Measurements from ENCODE around the gene FBF1. TPM values are rescaled to one million over a fixed set of nuclear protein-coding genes. Genes with fewer than 3 reads are reported as not detected.
"Not testable (repeated sequence)": the region's sequence is repeated elsewhere in the genome, so short reads cannot be mapped to it uniquely, and the experiment has no call there.

Gene FBF1
- total and polyA plus RNA-seq, 12 donors = 3.1 to 87.6 (median 17.4) TPM

- peak within 1 kb of the TSS; percentile 72 to 96 (median 86) for H3K4me3 ChIP-seq
- peak in 5 of 6 experiments; percentile 26 to 59 (median 51) for TF ChIP-seq CTCF (IDR thresholded peaks at IDR 0.05)
- TF ChIP-seq POLR2A (IDR thresholded peaks at IDR 0.05) = peak; percentile 90 to 94
- peak within 1 kb of the TSS; percentile 89 to 99 (median 97) for H3K27ac ChIP-seq
- no peaks in the 10 kb centered on the region for H3K36me3 ChIP-seq (replicated peaks in 1 of 2)
- WGBS, 4 donors = 0 to 3% (median 0%) methylated on average over 1 to 72 of the region's 72 CpGs
- no peaks in the 10 kb centered on the region for H3K27me3 ChIP-seq
- intact Hi-C loops (cut with DNase I) = no loop called here
- H3K4me1 ChIP-seq (replicated peaks in 1 of 2) = peaks cover 41 to 77% of the 10 kb centered on the region in 2 donors
- peak; percentile 97 to 99 (median 99) for DNase-seq
- H3K9me3 ChIP-seq (replicated peaks in 1 of 3) = no peaks in the 10 kb centered on the region
Observed at GRCh38 chr17:75978938-75979704, 38.3 kb upstream of the FBF1 start, which contains the start of the genes ACOX1 and TEN1. Gene ACOX1 (minus strand): TSS chr17:75979166. CDS start chr17:75979073, 93 bp downstream. Gene TEN1 (plus strand): TSS chr17:75979240. CDS start chr17:75986193, 6,953 bp downstream.

GRCh38 chr17:75976175-75976848, 35.5 kb upstream of the FBF1 start:
- intact Hi-C loops (cut with DNase I) = no loop called here
- no peaks in the 10 kb centered on the region for H3K9me3 ChIP-seq (replicated peaks in 1 of 3)
- DNase-seq = peak in 1 of 7 donors; percentile 20
- peaks cover 27 to 57% of the 10 kb centered on the region in 2 donors for H3K4me1 ChIP-seq (replicated peaks in 1 of 2)
- peak overlapping the region in 4 of 5 donors; percentile 13 to 58 (median 26) for H3K27ac ChIP-seq
- WGBS, 4 donors = 48 to 53% (median 50%) methylated on average over 9 of the region's 9 CpGs
- H3K36me3 ChIP-seq (replicated peaks in 1 of 2) = peaks cover 0 to 17% of the 10 kb centered on the region in 2 donors
- H3K4me3 ChIP-seq = peak overlapping the region in 1 of 4 donors; percentile 9
- no peaks in the 10 kb centered on the region for H3K27me3 ChIP-seq
- TF ChIP-seq CTCF (IDR thresholded peaks at IDR 0.05) (no peak), POLR2A (IDR thresholded peaks at IDR 0.05) (no peak)

GRCh38 chr17:75975757-75976174, 34.9 kb upstream of the FBF1 start:
- WGBS, 4 donors = 44 to 59% (median 52%) methylated on average over 5 of the region's 5 CpGs
- peaks cover 0 to 19% of the 10 kb centered on the region in 2 donors for H3K36me3 ChIP-seq (replicated peaks in 1 of 2)
- no peaks in the 10 kb centered on the region for H3K9me3 ChIP-seq (replicated peaks in 1 of 3)
- TF ChIP-seq CTCF (IDR thresholded peaks at IDR 0.05) (no peak), POLR2A (IDR thresholded peaks at IDR 0.05) (no peak)
- DNase-seq = no peak
- H3K27ac ChIP-seq = peak overlapping the region; percentile 13 to 58 (median 31)
- H3K4me1 ChIP-seq (replicated peaks in 1 of 2) = peaks cover 27 to 53% of the 10 kb centered on the region in 2 donors
- intact Hi-C loops (cut with DNase I) = no loop called here
- peak overlapping the region in 1 of 4 donors; percentile 9 for H3K4me3 ChIP-seq
- H3K27me3 ChIP-seq = no peaks in the 10 kb centered on the region

GRCh38 chr17:75975187-75975586, 34.3 kb upstream of the FBF1 start:
- 95 to 96% (median 95%) methylated on average over 6 of the region's 6 CpGs for WGBS, 4 donors
- H3K27ac ChIP-seq = peak overlapping the region in 1 of 5 donors; percentile 21
- H3K9me3 ChIP-seq (replicated peaks in 1 of 3); DNase-seq; H3K27me3 ChIP-seq; intact Hi-C loops (cut with DNase I); H3K4me3 ChIP-seq: not testable (repeated sequence)
- H3K36me3 ChIP-seq (replicated peaks in 1 of 2) = peaks cover 0 to 19% of the 10 kb centered on the region in 2 donors
- peaks cover 27 to 47% of the 10 kb centered on the region in 2 donors for H3K4me1 ChIP-seq (replicated peaks in 1 of 2)

Measured in adrenal gland (tissue), 12 donors.